Ecto neural progenitor cell (in vitro differentiated cells): ENCODE data around the gene DLGAP1.

Experiments used
- DNase-seq: peaks from one replicate; pipeline ENCODE4 v3.0.0-alpha.2; 2018; ENCODE audit warnings: low spot score

The DLGAP1 gene

DNA sequence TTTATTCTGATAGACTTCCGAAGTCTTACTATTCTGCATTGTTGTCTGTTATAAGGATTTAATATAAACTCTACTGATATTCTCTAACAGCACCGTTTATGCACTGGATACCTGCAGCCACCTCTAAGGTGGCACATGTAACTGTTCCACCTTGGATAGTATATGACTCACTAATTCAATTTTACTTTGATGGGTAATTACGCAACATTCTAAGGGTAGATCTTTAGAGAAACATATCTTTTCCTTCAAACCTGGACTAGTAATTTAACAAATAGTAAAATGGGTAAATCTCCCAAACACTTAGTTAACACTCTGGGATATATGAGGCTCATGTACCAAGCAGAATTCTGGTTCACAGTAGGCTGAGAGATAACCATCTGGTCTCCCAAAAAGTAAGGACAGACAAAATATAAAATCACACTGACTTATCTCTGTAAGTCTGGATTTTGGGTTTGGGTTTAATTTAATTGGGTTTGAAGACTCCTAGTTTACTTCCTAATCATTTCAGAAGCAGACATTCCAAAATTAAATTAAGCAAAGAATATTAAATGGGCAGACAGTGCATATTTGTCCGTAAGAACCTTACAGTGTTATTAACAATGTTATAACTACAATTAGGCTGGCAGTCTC lies 590.3 kb downstream of the DLGAP1 start:
- DNase-seq, result no peak

DNA sequence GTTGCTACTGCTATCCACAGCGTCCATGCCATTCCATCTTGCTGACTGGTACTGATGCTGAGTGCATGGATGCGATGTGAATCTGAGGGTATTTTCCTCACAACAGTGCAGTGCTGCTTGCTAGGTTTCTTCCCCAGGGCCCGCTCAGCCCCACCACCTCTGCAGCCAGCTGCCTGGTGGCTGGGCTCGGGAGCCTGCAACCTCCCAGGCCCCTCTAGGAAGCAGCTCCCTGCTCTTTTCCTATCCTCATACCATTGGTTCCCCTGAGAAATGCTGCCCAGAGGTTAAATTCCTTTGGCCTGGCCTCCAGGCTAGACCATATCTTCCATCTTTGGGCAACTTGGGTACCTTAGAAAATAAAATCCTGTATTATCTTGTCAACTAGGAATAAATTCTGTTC lies 591.5 kb downstream of the DLGAP1 start:
- DNase-seq, result no peak

DNA sequence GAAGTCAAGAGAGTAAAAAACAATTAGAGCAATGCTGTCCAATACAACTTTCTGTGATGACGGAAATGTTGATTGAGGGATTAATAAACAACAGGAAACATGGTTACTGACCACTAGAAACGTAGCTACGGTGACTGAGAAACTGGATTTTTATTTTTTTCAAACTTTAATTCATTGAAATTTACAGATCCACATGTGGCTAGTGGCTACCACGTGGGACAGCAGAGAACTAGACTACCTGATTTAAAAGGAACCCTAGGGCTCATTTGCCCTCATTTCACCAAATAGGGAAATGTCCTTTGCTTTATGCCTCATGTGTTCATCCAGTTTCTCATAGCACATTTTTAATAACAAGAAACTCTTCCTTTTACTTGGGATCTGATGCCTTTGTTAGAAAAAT lies 592.1 kb downstream of the DLGAP1 start:
- DNase-seq, result no peak

DNA sequence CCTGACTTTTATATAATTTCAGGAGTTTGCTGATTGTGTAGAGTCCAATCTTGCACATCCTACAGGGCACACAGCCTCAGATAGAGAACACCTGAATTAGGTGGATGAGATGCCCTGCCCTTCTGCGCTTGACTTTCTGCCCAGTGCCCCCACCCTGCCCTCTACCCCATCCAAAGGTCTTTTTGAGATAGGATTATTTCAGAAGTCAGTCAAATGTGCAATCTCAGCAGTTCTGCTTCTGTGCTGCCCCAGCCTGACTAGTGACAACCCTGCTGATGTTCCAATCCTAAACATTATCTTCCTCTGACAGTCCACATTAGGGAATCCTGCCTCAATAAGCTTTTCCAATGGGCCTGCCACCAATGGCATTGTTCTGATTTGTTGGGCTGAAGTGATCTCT lies 593.6 kb downstream of the DLGAP1 start:
- no peak for DNase-seq

DNA sequence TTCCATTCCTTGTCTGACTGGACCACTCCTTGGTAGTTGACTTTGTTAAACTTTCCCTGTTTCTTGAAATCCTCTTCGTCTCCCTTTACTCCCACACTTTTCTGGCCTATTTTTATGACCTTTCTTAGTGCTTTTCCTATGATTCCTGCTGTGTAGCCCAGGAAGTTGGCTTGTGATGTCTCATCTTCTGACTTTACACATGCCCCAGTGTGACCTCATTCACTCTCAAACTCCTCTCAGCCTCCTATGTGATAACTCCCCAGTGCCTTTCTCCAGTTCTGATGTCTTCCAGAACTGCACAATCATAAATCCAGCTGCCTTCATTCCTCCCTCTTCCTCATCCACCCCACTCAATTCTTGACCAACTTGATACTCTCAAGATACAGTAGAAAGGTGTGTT lies 597.6 kb downstream of the DLGAP1 start:
- DNase-seq, result no peak

DNA sequence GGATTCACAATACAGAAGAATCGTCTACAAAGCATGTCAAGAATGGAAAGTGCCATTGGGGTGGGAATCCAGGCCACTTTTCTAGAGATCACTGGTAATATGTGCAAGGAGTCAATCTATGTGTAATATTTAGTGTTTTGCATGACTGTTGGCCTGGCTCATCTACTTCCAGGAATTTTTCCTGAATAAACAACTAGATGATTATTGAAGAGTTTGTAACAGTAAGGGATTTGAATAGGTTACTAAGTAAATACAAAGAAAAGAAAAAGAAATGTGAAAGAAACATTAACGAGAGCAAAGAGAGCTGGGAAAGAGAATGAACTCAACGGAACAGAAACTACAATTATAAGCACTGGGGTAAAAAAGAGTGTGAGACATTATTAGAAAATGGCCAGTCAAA lies 599.1 kb downstream of the DLGAP1 start:
- DNase-seq, result no peak

DNA sequence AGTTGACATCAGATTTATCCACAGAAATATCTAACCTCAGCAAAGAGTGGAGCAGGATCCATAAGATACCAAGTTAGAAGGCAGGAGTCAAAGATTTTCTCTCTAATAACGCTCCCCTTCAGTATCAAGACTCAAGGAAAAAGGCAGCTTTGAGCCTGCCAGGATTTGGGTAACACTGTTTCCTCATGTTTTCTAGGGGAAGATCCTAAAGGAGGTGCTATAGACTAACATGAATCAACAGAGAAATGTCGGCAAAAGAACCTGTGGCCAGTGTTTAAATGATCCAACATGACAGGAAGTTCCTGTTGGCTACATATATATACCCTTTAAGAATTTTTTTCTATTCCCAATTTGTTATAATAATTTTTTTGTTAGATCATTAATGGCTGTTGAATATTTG lies 602.8 kb downstream of the DLGAP1 start:
- DNase-seq, result no peak

DNA sequence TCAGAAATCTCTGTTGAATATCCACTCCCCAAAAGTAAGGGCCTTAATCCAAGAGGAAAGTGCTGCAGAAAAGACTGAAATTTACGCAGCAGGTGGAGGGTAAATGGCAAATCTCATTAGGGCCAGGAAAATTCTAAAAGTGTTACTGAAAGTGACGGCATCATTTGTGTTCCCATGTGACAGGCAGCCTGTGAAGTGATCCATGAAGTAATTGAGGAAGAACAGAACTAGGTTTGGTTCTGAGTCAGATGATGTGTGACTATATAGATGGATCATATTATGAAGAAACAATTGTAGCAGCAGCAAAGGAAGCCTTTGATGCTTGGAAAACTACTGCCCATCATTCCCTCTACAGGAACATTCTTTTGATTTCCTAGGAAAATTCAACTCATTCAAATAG lies 603.9 kb downstream of the DLGAP1 start:
- no peak for DNase-seq

DNA sequence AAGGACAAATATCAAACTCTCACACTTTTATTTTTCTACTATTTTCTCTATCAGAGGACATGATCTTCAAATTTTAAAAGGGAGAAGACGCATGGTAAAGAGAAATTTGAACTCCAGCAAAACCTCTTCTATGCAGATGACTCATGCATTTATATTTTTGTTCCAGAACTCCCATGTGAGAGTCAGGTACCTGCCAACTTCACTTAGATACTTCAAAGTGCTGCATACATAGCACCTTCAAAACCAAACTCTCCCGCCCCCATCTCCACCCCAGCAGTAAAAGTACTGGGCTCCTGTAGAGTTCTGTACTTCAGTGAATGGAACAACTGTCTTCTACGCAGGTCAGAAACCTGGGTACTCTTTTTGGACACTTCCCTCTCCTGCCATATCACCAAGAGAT lies 606.8 kb downstream of the DLGAP1 start:
- no peak for DNase-seq

DNA sequence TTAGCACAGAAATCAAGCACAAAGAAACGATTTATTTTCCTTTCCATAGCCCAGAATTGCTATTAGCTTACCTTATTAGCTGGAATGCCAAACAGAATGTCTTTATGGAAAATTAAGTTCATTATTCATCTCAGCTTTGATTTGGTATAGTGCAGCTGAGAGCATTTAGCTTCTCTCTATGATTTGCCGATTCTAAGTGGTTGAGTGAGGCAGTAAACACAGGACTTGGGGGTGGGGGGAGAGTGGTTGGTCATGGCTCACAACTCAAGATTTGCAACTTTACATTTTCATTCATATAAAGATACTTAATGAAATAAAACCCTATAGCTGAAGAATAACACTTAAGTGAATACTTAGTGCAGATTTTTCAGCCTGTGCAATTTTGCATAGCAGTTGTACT lies 609.9 kb downstream of the DLGAP1 start:
- no peak for DNase-seq

DNA sequence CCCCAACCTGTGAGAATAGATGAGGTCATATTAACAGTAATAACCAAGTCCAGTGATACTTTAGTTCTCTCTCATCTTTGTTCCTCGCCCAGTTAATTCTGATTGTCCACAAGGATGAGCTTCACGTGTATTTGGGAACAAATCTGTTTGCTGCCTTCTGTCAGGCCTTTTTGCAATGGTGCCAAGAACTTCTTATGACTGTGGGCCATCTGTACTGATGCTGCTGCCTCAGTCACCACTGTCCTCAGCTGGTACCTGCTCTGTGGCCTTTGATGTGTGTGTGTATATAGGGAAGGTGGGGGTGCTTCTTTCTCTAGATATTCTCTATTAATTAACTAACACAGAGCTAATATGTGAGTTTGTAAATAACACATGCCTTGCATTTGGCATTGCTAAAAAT lies 612.3 kb downstream of the DLGAP1 start:
- no peak for DNase-seq

DNA sequence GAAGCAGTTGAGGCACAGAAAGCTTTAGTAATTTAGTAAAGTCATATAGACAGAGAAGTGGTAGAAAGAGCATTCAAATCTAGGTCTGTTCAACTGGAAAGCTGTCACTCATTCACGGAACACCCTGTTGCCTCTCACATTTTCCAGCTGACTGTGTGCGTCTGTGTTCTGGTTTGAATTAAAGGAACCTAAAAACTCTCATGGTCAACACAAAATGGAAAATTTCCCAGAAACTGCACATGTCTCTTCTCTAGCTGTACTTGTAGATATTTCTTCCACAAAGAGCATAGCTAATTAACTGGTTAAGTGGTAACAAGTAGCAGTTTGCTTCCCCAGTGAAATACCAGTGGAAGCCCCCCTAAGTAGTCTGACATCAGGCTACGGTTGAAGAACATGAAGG lies 614.3 kb downstream of the DLGAP1 start:
- DNase-seq, result no peak

DNA sequence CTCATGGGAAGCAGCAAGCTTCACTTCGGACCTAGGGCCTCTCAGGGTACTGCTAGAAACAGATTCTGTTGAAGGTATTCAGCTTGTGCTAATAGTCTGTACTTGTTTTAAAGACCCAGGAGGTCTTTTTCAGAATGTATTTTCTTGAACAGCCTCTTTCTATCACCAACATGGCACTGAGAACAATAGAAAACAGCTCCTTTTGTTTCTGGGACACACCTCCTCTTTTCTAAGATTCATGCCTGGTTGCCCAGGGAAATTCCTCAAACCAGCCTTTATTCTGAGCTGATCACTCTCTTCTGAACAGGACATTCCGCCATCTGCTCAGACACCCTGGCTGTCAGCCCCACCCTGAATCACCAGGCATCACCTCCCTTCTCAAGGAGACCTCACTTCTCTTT lies 615.5 kb downstream of the DLGAP1 start:
- DNase-seq, result peak; percentile 54

DNA sequence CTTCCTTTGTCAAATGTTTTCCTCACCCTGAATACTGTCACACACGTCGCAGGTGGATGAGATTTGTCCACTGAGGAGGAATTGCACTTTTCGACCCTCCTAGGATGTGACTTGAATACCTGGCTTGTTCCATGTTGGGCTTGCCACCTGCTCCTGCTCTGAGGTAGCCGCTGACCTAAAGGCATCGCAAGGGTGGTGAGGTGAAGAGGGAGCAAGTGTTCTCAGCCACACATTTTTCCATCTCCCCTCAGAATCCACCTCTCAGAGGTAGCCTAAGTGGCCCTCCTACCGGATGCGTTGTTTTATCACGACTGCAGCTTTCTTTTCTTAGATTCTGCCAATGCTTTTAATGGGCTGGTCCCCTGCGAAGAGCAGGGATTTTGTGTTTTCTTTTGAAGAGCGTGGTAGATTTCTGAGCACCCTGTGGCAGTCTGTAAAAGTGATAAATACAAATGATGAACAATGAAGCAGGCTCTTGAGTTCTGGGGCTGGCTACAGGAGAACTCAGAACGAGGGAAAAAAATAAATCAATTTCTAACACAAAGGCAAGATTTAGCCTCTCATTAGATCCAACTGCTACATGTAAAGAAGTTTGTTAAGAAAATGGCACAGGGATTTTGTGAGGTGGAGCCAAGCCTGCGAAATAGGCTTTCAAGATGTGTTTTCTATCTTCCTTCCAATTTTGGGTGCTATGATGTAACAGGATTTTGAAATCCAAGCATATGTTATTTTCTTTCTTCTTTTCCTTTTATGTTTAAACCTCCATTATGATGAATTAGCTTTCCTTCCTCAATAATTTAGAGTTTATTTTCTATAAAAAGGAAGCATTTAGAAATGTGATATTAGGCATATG lies 618.4 kb downstream of the DLGAP1 start:
- DNase-seq, result no peak

DNA sequence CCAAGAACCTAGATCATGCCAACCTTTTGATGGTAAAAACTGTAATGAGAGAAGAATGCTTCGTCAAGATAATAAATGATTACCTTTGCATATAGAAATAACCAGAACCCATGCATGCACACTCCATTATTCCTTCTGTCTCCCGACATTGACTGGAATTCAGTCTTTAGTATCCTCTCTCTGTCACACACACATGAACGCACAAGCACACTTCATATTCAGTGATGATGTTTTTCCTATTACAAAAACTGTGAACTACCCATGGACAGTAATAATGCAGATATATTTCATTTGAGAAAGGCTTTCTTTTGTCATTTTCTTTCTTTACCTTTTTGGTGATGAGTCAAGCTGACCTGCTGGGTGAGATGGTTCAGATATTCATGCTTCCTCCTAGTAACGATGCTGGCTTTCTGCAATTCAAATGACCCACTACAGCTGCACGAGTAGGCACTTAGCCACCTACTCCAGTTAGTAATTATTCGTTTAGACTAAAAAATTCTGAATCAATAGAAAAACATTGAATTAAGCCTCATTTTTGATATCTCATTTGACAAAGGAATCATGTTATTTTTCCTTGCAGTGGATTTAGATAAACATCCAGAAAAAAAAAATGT lies 623.0 kb downstream of the DLGAP1 start:
- DNase-seq, result no peak

DNA sequence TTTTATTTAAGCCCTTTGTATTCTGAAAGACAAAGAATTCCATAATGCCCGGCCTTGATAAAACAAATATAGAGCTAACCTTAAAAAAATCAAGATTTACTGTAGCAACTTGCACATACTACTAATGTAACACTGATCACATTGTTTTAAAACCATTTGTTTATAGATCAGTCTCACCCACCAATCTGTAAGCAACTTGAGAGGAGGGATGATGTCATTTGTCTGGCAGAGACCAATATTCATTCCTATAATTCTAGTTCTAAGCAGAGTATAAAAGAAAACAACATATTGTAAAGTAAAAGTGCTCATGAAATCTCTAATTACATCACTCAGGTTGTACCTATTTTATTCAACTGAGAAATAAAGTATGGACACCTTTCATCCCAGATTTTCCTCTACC lies 624.5 kb downstream of the DLGAP1 start:
- DNase-seq, result no peak

DNA sequence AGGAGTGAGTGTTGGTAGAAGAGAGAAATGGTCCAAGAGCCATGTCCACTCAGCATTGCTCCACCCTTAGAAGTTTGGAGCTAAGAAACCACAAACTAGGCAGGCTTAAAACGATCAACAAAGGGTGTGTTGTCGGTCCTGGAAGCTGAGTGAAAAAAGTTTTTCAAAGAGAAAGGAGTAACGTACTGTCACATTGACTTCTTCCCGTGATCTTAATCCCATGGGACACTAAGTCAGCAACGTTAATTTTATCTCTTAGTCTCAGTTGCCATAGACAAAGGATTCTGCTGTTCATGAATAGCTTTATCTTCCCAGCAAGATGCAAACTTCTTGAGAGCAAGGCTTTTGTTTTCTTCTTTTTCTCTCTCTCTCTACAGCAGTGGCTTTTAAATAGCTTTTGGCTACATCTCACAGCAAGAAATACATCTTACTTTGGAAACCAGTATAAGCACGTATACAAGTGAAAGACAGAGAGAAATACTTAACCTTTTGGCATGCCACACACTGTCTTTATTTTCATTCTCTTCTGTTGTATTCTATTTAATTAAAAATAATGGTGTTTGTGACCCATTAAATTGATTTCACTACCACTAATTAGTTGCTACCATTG lies 627.8 kb downstream of the DLGAP1 start:
- no peak for DNase-seq

DNA sequence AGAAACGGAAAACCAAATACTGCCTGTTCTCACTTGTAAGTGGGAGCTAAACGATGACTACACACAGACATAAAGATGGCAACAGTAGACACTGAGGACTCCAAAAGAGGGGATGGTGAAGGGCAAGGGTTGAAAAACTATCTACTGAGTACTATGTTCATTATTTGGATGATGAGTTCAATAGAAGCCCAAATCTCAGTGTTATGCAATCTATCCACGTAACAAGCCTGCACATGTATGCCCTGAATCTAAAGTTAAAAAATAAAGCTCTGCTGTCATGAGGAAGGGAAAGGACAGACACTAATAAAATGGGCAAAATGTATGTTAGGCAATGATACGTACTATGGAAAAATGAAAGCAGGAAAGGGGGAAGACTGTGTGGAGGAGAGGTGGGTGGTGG lies 629.1 kb downstream of the DLGAP1 start:
- DNase-seq, result no peak

DNA sequence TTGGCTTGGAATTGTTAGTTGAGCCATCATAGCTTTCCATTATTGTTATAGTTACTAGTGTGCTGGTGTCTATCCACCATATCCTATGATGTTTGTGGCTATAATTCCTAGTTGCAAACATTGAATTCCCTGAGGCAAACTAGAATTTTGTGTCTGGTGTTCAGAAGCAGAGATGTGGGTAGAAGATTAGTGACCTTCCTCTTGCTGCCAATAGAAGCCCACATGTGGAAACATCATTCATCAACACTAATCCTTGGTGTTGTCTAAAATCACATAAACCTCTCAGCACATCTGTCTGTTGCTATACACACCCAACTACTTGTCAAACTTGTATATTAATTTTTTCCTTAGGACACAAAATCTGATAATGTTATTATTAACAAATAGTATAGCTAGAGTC lies 631.0 kb downstream of the DLGAP1 start:
- DNase-seq, result no peak

DNA sequence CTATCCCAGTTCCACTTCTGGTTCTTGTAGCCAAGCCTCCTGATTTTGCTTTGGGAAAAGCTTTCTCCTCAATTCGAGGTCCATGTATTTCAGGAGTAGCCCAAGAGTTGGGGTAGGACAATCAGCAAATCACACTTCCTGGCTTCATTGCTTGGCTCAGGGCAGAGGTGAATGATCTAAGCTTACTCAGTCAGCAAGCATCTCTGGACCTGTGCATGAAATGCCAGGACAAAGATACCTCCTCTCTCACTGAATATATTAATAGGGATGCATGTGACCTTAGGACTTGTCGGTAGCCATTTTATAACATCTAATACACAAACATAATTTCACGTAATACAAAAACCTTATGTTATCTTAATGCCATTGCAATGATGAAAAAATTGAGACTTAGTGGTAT lies 632.0 kb downstream of the DLGAP1 start:
- no peak for DNase-seq

DNA sequence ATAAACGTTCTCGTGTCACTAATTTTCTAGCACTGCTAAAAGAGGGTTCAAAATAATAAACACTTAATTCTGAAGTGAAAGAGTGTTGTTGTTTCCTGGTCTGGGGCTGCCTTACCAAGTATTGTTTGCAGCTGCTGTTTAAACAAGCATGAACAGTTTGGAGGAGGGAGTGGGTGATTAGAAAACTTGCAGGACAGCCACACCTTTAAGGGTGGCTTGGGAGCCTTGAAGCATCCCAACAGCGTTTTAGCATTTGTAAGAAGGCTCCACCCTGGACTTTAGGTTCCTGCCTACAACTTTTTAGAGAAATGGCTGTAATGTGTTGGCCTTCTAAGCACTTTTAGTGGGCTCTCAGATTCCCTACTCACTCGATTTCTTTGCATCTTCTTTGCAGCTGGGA lies 633.6 kb downstream of the DLGAP1 start:
- DNase-seq, result no peak

DNA sequence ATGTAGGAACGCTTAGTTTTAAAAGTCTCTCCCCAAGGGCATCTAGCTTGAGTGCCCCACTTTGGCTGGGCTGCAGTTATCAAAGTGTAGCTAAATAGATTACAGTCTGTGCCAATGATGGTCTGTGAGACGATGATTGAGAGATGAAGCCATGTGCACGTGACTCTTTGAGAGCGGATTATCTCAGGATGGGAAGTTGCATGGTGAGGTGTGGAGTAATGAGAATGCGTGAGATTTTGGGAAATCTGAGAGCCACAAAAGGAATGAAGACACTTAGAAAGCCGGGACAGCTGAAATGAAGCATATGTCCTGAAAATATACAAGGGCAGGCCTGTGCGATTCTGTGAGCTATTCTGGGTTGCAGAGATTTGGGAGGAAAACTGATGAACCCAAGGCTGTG lies 635.1 kb downstream of the DLGAP1 start:
- no peak for DNase-seq
